Effector memory CD8-positive, alpha-beta T cell (primary cell): Measurements from ENCODE around the gene NXF2B.
A peak's percentile ranks its signal among the peaks of the same experiment; 100 is the strongest.
"Not testable (repeated sequence)": the region's sequence is repeated elsewhere in the genome, so short reads cannot be mapped to it uniquely, and the experiment has no call there.

Experiments
- ATAC-seq: fragments of 150-1000 bp; cut with Tn5 transposase; replicated peaks from 2 replicates; pipeline ENCODE4 v1.10.0; 2021; ENCODE audit warnings: mild to moderate bottlenecking, moderate library complexity
- DNase-seq, 3 experiments: peaks; one replicate each; pipeline ENCODE4 v3.0.0; 2021
- H3K27ac Mint-ChIP-seq, 2 donors: one replicate each; pipeline ENCODE4 v1.8.0; 2022; ENCODE audit warnings: mild to moderate bottlenecking in 2 of 2, mixed read lengths in 2 of 2, moderate library complexity in 2 of 2
- H3K27me3 Mint-ChIP-seq, 2 donors: one replicate each; pipeline ENCODE4 v1.8.0; 2022; ENCODE audit warnings: mixed read lengths in 2 of 2
- H3K36me3 Mint-ChIP-seq: one replicate; pipeline ENCODE4 v1.8.0; 2022; ENCODE audit warnings: mild to moderate bottlenecking, moderate library complexity, mixed read lengths; ENCODE audit not compliant: insufficient read depth
- H3K4me1 Mint-ChIP-seq, 2 donors: one replicate each; pipeline ENCODE4 v1.8.0; 2022; ENCODE audit warnings: low read depth in 2 of 2, mixed read lengths in 2 of 2
- H3K4me3 Mint-ChIP-seq, 2 donors: one replicate each; pipeline ENCODE4 v1.8.0; 2022; ENCODE audit warnings: mild to moderate bottlenecking in 2 of 2, mixed read lengths in 2 of 2, moderate library complexity in 2 of 2
- H3K9me3 Mint-ChIP-seq, 2 donors: one replicate each; pipeline ENCODE4 v1.8.0; 2022; ENCODE audit warnings: mixed read lengths in 2 of 2
- total RNA-seq, 9 experiments: gene quantifications; one replicate each; lab custom pipeline; 2026; lab: John Stamatoyannopoulos, UW

The NXF2B gene
- 0 reads per million in 9 experiments for total RNA-seq

- not testable (repeated sequence) for DNase-seq, H3K4me3 Mint-ChIP-seq, H3K36me3 Mint-ChIP-seq, H3K4me1 Mint-ChIP-seq, ATAC-seq, H3K27me3 Mint-ChIP-seq, H3K27ac Mint-ChIP-seq, H3K9me3 Mint-ChIP-seq
Observed at GRCh38 chrX:102439908-102440307, at the start of gene NXF2B. NXF2B (minus strand) TSS chrX:102440008; CDS start chrX:102380036, 59,972 bp downstream.

- ATAC-seq, H3K9me3 Mint-ChIP-seq, H3K4me3 Mint-ChIP-seq, DNase-seq, H3K27me3 Mint-ChIP-seq, H3K27ac Mint-ChIP-seq, H3K36me3 Mint-ChIP-seq, H3K4me1 Mint-ChIP-seq: not testable (repeated sequence)
Observed at GRCh38 chrX:102478765-102479164, 39.0 kb upstream of the NXF2B start.

GRCh38 chrX:102471762-102472220 is 32.0 kb upstream of the NXF2B start, which contains the start of gene TCP11X2:
TCP11X2 (minus strand) TSS chrX:102471812.
- not testable (repeated sequence) for H3K4me1 Mint-ChIP-seq, H3K27ac Mint-ChIP-seq, DNase-seq, ATAC-seq, H3K36me3 Mint-ChIP-seq, H3K4me3 Mint-ChIP-seq, H3K9me3 Mint-ChIP-seq, H3K27me3 Mint-ChIP-seq

- not testable (repeated sequence) for ATAC-seq, H3K4me3 Mint-ChIP-seq, H3K27ac Mint-ChIP-seq, DNase-seq, H3K36me3 Mint-ChIP-seq, H3K4me1 Mint-ChIP-seq, H3K9me3 Mint-ChIP-seq, H3K27me3 Mint-ChIP-seq
Observed at GRCh38 chrX:102470215-102470614, 30.4 kb upstream of the NXF2B start.

GRCh38 chrX:102458615-102459014 is 18.8 kb upstream of the NXF2B start:
- not testable (repeated sequence) for H3K27ac Mint-ChIP-seq, H3K4me3 Mint-ChIP-seq, H3K4me1 Mint-ChIP-seq, H3K36me3 Mint-ChIP-seq, H3K9me3 Mint-ChIP-seq, DNase-seq, H3K27me3 Mint-ChIP-seq, ATAC-seq

- H3K27ac Mint-ChIP-seq, H3K27me3 Mint-ChIP-seq, H3K9me3 Mint-ChIP-seq, H3K4me1 Mint-ChIP-seq, ATAC-seq, H3K36me3 Mint-ChIP-seq, DNase-seq, H3K4me3 Mint-ChIP-seq: not testable (repeated sequence)
Observed at GRCh38 chrX:102414493-102414892, 25.3 kb downstream of the NXF2B start.

- H3K4me1 Mint-ChIP-seq: no peaks in the 10 kb centered on the region
- ATAC-seq (peak; percentile 43), DNase-seq (peak; percentile 48 to 52 (median 51))
- no peaks in the 10 kb centered on the region for H3K36me3 Mint-ChIP-seq
- no peaks in the 10 kb centered on the region for H3K9me3 Mint-ChIP-seq
- no peak overlapping the region for H3K27ac Mint-ChIP-seq
- H3K4me3 Mint-ChIP-seq: no peak overlapping the region
- H3K27me3 Mint-ChIP-seq: no peaks in the 10 kb centered on the region
Observed at GRCh38 chrX:102345916-102346315, 93.9 kb downstream of the NXF2B start.

- no peaks in the 10 kb centered on the region for H3K36me3 Mint-ChIP-seq
- no peak overlapping the region for H3K27ac Mint-ChIP-seq
- H3K4me3 Mint-ChIP-seq: no peak overlapping the region
- no peaks in the 10 kb centered on the region for H3K4me1 Mint-ChIP-seq
- ATAC-seq: no peak
- no peaks in the 10 kb centered on the region for H3K27me3 Mint-ChIP-seq
- no peak for DNase-seq
- H3K9me3 Mint-ChIP-seq: no peaks in the 10 kb centered on the region
Observed at GRCh38 chrX:102341867-102342266, 97.9 kb downstream of the NXF2B start.

GRCh38 chrX:102339312-102340298 is 100.2 kb downstream of the NXF2B start:
- Mint-ChIP-seq H3K27me3 (no peaks in the 10 kb centered on the region), H3K36me3 (no peaks in the 10 kb centered on the region), H3K4me3 (no peak overlapping the region), H3K4me1 (no peaks in the 10 kb centered on the region), H3K9me3 (no peaks in the 10 kb centered on the region), H3K27ac (no peak overlapping the region)
- ATAC-seq (peak; percentile 36), DNase-seq (no peak)

- H3K27me3 Mint-ChIP-seq: no peaks in the 10 kb centered on the region
- no peaks in the 10 kb centered on the region for H3K4me1 Mint-ChIP-seq
- no peaks in the 10 kb centered on the region for H3K36me3 Mint-ChIP-seq
- no peak for DNase-seq
- no peak overlapping the region for H3K4me3 Mint-ChIP-seq
- ATAC-seq: no peak
- no peaks in the 10 kb centered on the region for H3K9me3 Mint-ChIP-seq
- H3K27ac Mint-ChIP-seq: no peak overlapping the region
Observed at GRCh38 chrX:102338162-102338561, 101.6 kb downstream of the NXF2B start.
